ENCODE measurements around the gene PTPRM.

DNA sequence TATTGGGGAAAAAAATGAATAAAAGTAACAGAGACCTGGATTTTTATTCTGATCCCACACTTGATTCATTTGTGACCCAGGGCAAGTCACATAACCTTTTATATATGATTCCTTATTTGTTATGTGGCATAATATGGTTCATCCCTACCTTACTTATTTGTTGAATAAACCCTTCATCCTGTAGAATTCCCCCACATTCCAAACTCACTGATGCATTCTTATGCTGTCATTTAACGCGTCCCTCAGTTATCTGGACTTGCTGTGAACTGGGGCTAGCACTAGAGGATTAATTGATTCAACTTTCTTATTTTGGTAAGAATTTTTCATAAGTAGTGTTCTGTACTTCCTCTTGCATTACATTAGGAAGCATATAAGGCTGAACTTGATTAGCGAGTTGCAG is 657.5 kb downstream of the PTPRM start:
- TF ChIP-seq, protein P1, sequence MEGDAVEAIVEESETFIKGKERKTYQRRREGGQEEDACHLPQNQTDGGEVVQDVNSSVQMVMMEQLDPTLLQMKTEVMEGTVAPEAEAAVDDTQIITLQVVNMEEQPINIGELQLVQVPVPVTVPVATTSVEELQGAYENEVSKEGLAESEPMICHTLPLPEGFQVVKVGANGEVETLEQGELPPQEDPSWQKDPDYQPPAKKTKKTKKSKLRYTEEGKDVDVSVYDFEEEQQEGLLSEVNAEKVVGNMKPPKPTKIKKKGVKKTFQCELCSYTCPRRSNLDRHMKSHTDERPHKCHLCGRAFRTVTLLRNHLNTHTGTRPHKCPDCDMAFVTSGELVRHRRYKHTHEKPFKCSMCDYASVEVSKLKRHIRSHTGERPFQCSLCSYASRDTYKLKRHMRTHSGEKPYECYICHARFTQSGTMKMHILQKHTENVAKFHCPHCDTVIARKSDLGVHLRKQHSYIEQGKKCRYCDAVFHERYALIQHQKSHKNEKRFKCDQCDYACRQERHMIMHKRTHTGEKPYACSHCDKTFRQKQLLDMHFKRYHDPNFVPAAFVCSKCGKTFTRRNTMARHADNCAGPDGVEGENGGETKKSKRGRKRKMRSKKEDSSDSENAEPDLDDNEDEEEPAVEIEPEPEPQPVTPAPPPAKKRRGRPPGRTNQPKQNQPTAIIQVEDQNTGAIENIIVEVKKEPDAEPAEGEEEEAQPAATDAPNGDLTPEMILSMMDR (IDR thresholded peaks at IDR 0.05), result no peak
- no peak for TF ChIP-seq POLR2A (IDR thresholded peaks at IDR 0.05)
